ENCODE measurements around the gene SCARB1.

SCARB1 gene

DNA sequence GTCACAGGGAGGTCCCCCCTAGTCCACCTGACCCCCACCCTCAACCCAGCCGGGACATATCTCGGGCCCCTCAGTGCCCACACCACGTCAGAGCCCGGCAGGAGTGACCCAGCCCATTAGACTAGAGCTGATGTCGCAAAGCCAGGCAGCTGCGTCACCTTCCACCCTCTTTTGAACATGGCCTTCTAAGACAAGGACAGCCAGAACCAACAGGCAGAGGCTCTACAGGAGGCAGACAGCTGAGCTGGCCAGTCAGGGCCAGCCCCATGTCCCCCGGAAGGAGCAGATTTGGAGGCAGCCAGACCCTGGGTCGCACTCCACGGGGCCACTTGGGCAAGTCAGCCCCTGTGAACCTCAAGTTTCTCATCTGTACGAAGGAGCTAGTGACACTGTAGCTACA, 44.1 kb downstream of the SCARB1 start:
- DNase-seq, result no peak

DNA sequence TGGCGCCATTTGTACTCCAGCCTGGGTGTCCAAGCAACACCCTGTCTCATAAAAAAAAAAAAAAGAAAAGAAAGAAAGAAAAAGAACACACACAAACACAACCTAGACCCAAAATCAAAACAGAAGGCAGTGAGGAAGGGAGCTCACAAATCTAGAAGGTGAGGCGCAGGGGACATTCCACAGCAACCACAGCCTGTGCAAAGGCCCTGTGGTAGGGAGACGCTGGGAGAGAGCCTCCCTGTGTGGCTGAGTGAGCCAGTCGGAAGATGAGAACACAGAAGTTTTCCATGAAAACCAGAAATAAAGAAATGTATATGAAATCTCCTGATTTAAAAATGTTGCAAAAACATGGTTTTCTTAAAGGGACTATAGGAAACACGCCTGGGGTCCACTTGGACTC, 44.6 kb downstream of the SCARB1 start:
- DNase-seq, result no peak

DNA sequence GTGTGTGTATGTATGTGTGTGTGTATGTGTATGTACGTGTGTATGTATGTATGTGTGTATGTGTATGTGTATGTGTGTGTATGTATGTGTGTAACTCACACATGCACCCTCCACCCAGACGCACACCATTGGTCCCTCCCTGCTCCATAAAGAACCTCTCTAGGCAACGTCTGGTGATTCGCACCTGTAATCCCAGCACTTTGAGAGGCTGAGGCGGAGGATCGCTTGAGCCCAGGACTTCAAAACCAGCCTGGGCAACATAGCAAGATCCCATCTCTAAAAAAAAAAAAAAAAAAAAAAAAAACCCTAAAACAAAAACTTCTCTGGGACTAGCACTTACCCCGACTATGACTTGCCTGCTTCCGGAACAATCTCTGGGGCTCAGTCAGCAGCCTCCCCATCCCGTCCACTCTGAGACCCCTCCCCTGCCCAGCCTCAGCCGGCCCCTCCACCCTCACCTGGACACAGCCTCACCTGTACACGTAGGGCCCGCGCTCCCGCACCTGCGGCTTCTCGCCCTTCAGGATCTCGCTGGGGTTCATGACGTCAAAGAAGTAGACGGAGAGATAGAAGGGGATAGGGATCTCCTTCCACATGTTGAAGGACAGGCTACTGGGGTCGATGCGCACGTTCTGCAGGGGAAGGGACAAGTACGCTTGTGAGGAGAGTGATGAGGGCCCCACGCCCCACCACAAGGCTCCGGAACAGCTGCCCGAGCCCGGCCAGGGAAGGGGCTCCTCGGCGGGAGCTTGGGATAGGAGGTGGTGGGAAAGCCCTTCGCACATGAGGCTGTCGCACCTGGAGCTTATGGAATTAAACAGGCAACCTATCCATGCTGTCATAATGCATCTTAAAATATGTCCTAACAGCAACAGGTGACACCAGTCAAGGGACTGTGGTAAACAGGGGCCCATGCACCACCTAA, 46.3 kb downstream of the SCARB1 start:
- DNase-seq, result no peak

DNA sequence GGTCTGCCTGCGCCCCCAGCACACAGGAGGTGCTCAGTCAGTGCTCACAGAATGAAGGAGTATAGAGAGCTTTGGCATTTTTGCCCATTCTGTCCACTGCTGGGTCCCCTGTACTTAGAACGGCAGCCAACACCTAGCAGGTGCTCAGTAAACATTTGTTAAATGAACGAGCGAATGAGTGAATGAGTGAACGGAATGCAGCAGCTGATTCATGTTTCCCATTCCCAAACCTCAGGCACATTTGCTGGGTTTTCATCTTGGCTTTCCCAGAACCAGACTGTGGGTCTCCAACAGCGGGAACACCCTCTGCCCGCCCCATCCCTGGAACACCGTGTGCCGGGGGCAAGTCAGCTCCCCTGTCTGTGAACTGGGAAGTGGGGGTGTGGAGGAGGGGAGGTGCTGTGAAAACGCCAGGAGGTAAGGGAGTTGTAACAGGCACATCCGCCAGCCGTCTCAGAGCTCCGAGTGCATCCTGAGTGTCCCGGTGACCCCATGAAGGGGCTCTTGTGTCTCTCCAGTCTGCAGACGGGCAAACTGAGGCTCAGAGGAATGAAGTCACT, 47.3 kb downstream of the SCARB1 start:
- no peak for DNase-seq

DNA sequence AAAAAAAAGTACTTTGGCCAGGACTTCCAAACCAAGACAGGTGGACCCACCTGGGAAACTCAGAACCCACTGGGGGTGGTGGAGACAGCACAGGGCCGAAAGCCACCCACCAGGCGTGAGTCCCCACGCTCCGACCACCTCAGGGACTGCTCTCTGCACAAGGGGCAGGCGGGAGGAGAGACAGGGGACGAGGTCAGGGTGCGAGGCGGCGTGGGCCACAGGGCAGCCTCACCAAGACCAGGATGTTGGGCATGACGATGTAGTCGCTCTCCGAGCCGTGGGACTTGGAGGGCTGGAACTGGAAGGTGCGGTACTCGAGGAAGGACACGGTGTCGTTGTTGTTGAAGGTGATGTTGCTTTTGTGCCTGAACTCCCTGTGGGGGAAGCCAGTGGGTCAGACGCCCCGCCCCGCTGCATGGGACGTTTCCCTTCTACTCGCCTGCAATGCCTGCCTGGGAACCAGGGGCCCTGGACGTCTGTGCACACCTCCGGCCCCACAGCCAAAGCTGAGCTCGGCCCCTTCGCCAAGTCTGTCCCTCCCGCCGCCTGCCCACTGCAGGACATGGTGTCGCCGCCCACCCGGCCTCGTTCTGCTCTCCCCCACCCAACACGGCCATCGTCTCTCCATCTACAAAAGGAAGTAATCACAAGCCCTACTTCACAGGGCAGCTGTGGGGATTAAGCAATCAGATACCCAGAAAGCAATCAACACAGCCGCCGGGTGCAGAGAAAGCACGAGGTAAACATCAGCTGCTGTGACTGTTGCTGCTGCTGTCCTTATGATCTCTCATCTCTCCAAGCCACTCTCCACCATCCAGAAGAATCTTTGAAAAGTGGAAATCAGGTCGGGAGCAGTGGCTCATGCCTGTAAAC, 48.7 kb downstream of the SCARB1 start:
- DNase-seq, result peak; percentile 36

DNA sequence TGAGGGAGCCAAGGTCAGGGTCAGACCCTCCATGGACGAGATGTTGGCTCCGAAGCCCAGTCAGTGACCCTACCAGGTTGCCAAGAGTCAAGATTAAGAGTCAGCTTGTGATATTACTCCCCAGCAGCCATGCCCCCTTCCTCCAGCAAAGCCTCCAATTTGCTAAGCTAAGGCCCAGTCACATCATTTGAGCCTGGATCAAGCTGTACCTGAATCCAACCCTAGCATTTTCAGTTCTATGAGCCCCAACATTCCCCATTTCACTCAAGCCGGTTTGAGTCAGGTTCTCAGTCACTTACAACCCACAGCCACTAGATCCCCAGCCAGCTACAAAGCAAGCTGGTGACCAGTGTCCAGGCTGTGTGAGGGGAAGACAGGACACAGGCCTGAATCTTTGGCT, 49.9 kb downstream of the SCARB1 start:
- DNase-seq, result no peak

DNA sequence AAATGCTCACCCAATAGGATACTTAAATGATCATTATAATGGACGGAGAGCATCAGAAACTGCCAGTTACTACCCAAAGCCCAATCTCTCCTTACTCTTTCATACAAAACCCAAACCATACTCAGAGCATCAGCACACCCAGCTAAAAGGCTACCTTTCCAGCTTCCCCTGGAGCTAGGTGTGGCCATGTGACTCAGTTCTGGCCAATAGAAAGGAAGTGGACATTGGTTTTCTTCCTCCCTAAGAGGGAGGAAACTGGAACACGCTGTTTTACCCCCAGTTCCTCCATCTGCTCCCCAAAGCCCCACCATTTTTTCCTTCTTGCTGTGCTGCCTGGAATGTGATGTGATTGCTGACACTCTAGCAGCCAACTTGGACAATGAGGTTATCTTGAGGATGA, 50.7 kb downstream of the SCARB1 start:
- DNase-seq, result no peak

DNA sequence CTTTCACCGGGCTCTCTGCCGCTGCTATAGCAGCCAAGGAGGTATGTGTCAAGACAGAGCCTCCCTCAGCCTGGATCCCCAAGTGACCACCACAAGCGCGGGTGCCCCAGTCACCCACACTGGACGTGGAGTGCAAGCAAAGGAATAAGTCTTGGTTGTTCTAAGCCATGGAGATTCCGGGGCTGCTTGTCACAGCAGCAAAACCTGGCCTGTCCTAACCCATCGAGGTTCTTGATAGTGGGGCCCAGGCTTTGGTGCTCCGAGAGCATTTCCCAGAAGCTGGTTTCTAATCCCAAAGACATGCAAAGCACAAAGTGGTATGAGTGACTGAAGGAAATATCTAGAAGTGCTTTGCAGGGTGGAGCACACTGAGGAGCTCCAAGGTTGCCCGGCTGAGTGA, 51.3 kb downstream of the SCARB1 start:
- DNase-seq, result no peak

DNA sequence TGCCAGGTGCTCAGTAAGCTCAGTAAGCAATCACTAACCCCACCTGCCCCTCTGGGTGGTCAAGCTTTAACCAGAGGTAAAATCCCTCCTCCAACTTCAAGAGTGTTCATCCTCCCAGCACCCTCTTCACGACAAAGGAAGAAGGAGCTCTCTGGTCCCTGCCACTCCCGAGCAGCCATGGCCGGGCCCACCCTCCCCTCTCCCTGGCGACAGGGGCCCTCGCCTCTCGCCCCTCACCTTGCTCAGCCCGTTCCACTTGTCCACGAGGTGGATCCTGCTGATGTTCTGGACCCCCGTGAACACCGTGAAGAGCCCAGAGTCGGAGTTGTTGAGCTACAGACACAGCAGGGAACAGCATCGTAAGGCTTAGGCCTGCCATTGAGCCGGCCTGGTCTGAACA, 52.0 kb downstream of the SCARB1 start:
- DNase-seq, result no peak

DNA sequence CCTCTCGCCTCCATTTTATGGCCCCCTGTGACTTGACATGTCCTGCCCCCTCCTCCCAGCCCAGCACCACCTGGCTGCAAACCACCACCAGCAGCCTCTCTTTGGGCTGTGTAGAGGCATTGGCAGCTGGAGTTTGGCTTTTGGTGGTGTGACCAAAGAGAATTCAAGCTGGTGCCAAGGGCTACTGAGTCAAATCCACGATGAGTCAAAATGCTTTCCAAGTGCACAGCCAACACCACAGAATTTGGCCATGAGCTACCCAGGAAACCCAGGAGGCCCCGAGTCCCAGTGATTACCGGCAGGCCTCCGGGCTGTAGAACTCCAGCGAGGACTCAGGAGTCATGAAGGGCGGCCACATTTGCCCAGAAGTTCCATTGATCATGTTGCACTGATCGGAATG, 53.8 kb downstream of the SCARB1 start:
- no peak for DNase-seq

DNA sequence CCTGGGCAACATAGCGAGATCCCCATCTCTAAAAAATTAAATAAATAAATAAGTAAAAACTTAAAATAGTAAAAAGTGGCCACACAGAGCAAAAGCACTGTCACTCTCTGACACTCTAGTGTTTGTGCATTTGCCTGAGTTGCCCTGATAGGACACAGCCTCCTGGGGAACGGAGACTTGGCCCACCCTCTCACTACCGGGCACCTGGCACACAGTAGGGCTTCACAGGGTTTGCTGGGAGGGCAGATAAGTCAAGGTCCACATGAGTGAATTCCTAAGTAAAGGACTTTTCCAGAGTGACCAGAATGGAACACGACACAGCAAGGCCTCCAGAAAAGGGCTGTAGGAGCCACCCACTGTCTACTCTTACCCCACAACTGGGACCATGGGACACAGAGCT, 54.3 kb downstream of the SCARB1 start:
- no peak for DNase-seq

DNA sequence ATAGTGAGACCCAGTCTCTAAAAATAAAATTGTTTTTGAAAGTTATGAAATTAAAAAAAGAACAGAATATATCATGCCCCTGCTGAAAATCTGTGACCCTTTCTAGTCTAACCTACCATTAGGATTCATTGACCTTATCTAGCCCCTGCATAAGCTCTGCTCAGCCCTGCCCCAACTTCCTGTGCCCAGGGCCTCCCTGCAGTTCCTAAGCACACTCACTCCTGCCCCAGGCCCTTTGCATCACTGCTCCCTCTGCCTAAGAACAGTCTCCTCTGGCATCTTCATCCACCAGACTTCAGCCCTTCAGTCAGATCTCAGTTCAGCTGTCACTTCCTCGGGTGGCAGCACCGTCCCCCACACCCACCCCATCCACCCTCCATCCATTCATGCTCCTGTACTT, 55.4 kb downstream of the SCARB1 start:
- DNase-seq, result no peak

DNA sequence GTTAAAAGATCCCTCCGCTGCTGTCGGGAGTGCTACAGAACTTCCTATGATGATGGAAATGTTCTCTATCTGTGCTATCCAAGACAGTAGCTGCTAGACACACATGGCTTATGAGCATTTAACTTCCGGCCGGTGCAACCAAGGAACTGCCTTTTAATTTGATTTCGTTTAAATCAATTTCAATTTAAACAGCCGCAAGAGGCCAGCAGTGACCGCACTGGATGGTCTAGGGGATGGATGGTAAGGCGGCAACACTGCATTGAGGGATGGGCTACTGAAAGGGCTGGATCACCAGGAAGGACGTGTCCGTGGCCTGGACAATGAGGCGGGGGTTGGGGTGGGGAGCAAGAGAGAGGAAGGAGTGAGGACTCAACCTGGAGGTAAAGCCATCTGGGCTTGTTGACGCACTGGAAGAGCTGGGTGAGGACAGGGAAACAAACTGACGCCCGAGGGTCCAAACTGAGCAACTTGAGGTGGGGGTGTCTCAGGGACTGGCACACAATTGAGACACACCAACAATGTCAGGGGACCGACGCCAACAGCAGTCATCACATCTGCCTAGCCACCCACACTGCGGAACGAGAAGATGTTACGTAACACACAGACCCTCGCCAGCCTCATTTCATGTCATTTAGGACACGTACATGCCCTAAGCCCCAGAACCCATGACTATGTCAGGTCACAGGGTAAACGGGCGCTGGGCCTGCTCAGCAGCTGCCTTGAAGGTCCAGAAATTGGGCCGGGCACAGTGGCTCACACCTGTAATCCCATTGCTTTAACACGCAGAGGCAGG, 57.6 kb downstream of the SCARB1 start:
- DNase-seq, result no peak

DNA sequence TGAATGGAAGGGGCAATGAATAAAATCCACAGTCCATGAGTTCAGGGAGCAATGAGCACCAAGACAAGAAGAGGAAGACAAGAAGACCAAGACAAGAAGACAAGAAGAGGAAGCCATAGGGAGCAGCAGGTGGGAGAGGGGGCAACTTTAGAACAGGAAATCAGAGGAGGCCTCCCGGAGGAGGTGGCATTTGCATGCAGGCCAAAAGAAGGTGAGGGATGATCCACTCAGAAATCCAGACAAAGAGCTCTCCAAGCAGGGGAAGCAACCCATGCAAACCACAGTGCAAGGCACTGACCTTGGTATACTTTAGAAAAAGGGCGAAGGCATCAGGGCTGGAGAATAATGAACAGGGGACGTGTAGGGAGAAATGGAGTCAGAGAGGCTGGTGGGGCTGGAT, 58.6 kb downstream of the SCARB1 start:
- DNase-seq, result no peak

DNA sequence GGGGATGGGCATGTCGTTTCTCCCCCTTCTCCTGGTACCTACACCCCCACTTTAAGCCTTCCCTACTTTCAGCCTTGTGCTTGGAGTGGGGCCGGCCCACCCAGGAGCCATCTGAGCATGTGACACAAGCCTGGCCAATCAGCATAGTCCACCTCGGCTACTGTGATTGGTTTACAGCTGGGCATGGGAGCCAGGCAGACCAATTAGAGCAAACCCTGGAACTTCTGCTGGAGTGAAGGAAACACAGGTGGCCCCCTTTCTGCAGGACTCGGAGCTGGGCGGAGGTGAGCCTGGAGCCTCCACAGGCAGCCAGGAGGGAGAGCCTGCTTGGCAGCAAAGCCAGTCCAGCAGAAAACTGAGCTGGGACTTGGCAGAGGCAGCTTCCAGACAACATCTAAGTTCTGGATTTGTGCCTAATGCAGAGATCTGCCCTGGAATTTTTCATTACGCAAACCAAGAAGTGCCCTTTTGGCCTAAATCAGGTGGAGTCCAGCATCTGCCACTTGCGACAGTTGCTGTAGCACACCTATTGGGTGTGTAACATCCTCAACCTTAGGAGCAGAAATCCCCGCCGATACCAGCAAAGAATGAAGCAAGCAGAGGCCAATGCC, 59.5 kb downstream of the SCARB1 start:
- DNase-seq, result no peak

DNA sequence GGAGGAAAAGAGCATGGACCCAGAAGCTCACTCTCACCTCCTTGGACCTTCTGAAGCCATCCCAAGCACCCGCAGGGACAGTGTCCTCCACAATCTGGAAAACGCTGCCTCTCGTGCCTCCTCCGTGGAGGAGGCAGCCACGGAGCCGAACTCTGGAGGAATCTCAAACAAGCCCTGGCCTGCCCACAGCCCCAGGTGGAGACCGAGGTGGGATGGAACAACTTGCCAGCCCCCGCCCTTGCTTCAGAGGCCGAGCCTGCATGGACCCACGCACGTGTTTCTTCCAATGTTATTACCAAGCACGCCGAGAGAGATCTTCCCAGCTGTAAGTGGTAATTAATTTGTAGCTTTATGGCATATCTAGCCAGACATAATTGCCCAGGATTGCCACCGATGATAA, 61.3 kb downstream of the SCARB1 start:
- no peak for DNase-seq

DNA sequence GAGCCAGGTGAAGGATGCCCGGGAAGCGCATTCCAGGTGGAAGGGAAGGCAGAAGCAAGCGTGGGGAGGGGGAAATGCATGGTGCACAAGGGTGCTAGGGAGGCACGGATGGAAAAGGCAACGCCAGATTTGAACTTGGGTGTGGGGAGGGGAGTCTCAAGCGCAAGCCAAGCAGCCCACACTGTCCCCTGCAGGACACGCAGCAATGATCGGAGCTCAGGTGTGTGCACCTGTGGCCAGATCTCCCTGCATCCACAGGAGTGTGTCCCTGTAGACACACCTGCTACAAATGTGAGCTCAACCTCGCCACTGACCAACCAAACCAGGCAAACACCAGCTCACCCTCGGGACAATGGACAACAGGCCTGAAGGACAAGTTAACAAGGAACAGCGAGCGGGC, 63.2 kb downstream of the SCARB1 start:
- DNase-seq, result no peak

DNA sequence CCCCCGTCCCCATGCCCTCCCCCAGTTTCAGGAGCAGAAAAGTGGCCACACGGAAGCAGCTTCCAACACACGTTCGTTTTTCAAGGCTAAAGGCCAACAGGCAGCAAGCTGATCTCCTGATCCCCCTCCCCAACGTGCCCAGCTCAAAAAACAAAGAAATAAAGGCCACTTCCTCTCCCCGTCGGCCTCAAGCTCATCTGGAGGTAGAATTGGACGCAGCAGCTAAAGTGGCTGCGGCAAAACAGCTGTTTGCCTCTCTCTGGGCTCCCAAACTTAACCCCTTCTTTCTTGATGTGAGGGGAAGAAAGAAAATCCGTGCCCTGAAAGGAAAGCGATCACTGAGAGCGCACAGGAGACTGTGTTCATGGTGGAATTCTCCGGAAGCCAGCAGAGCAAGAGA, 66.3 kb downstream of the SCARB1 start:
- no peak for DNase-seq

DNA sequence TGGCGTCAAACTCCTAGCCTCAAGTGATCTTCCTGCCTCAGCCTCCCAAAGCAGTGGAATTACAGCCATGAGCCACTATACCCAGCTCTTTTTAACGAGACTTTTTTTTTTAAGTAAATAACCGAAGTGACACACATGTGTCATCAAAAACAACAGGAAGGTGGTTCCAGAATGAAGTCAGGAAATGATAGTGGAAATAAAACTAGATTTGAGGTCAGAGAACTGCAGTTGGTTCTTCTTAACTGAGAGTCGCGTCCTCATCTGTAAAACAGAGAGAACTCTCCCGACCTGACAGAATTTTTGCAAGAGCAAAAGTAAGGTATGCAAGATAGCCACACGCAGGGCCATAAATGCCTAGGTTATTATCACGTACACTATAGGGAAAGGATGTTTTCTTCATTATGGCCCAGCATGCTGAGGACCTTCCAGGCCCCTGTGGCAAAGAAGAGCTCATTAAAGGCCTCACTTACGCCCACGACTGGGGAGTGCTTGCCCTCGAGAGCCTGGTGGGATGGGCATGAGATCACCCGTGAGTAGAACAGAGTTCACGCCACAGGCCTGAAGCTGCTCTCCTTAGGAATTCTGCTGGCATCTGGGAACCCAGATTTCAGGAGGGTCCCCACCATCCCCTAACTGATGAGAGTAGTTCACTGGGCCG, 67.2 kb downstream of the SCARB1 start:
- no peak for DNase-seq

DNA sequence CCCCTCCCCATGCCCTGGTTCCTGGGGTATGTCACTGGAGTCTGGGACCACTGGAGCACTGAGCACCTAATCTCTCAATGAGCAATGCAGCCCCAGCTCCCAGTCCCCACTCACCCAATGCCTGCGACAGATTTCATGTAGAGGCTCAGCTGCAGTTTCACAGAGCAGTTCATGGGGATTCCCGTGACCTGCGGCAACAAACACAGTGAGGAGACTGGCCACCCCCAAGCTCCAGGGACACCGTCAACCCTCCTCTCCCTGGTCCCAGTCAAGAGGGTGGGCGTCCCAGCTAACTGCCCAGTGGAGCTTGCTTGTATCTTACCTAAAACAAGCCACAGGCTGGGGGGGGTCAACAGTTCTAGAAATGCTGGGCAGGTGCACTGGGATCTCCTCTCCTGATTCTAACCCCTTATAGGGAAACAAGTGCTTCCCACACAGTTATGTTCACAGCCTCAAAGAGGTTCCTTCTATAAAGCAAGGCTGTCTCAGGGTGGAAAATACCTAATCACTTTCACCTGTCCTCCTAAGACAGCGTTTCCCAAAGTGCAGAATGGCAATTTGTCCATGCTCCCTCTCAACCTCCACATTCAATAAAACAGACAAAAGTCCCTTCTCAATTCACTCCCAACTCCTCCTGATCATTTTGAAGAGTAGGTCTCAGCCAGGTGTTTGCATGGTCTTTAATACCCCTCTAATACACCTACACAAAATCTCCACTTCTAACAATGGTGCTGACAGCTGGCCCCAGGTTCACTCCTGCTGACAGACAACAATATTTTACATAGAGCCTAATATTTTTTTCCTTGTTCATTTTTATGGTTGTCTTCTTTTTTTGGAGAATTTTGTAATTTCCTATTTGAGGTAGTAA, 68.3 kb downstream of the SCARB1 start:
- DNase-seq, result no peak

DNA sequence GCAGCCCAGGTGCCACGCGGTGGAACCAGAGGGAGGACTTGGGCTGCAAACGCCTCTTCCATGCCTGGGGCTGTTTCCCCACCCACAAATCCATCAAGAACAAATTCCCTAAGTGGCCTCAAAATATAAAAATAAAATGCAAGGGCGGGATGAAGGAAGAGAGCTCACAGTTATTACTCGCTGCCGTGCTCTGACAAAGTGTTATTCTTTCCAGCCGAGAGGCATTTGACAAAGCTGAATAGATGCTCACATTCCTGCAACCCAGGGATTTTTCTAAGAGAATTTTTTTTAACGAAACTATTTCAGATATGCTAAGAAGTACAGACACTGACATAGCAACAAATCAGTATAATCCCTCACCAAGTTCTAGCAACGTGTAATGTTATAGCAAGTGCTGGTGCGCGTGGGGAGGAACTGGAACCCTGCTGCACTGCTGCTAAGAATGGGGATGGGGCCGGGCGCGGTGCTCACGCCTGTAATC, 70.7 kb downstream of the SCARB1 start:
- DNase-seq, result no peak
